GM23338 (cell line): Measurements from ENCODE around the gene HOXD1. TPM values are rescaled to one million over a fixed set of nuclear protein-coding genes. Genes with fewer than 3 reads are reported as not detected.

ENCODE experiments used
- ATAC-seq: fragments of 200-7000 bp; cut with Tn5 transposase; 3 replicates; pipeline ENCODE4 v1.9.1; 2020
- DNase-seq: peaks from one replicate; pipeline ENCODE4 v3.0.0-alpha.2; 2015; ENCODE audit warnings: low spot score
- H2AFZ ChIP-seq: fragments of 200-600 bp; sonication (generic); 2 replicates; pipeline ENCODE4 v1.8.0; 2016; ENCODE audit warnings: antibody characterized with exemption, mild to moderate bottlenecking, moderate library complexity
- H3F3A ChIP-seq: fragments of 200-600 bp; sonication (generic); replicated peaks from 2 replicates; pipeline ENCODE4 v1.8.0; 2017; ENCODE audit warnings: antibody characterized with exemption, mixed run types, low read depth
- H3K27ac ChIP-seq: fragments of 200-600 bp; sonication (generic); 2 replicates; pipeline ENCODE4 v1.6.1; 2016; ENCODE audit warnings: low read depth
- H3K27me3 ChIP-seq: fragments of 200-600 bp; sonication (generic); 2 replicates; pipeline ENCODE4 v1.8.0; 2016; ENCODE audit warnings: mild to moderate bottlenecking, mixed run types, moderate library complexity; ENCODE audit not compliant: insufficient read depth
- H3K36me3 ChIP-seq: fragments of 200-600 bp; sonication (generic); 2 replicates; pipeline ENCODE4 v1.8.0; 2016; ENCODE audit warnings: mild to moderate bottlenecking; ENCODE audit not compliant: insufficient read depth
- H3K4me1 ChIP-seq: fragments of 200-600 bp; sonication (generic); 2 replicates; pipeline ENCODE4 v1.8.0; 2016; ENCODE audit warnings: mild to moderate bottlenecking, moderate library complexity; ENCODE audit not compliant: insufficient read depth
- H3K4me2 ChIP-seq: fragments of 200-600 bp; sonication (generic); 2 replicates; pipeline ENCODE4 v1.7.1; 2017; ENCODE audit warnings: mixed run types
- H3K4me3 ChIP-seq: fragments of 200-600 bp; sonication (generic); 2 replicates; pipeline ENCODE4 v1.6.1; 2016; ENCODE audit warnings: mixed run types
- H3K79me2 ChIP-seq: fragments of 200-600 bp; sonication (generic); replicated peaks from 2 replicates; pipeline ENCODE4 v1.8.0; 2017; ENCODE audit warnings: mild to moderate bottlenecking; ENCODE audit not compliant: insufficient read depth
- H3K9me2 ChIP-seq: fragments of 200-600 bp; sonication (generic); 2 replicates; pipeline ENCODE4 v1.8.0; 2017; ENCODE audit not compliant: insufficient read depth
- H4K20me1 ChIP-seq: fragments of 200-600 bp; sonication (generic); replicated peaks from 2 replicates; pipeline ENCODE4 v1.8.0; 2017; ENCODE audit warnings: mild to moderate bottlenecking; ENCODE audit not compliant: insufficient read depth
- H3K27ac Mint-ChIP-seq: 2 replicates; pipeline ENCODE4 v1.8.0; 2020; ENCODE audit warnings: inconsistent platforms, mild to moderate bottlenecking, moderate library complexity, mixed read lengths
- H3K27me3 Mint-ChIP-seq: 3 replicates; pipeline ENCODE4 v1.8.0; 2022; ENCODE audit warnings: low read depth, mild to moderate bottlenecking, moderate library complexity, mixed read lengths, inconsistent platforms; ENCODE audit not compliant: insufficient read depth, poor library complexity
- H3K36me3 Mint-ChIP-seq: 3 replicates; pipeline ENCODE4 v1.8.0; 2021; ENCODE audit warnings: low read depth, mild to moderate bottlenecking, inconsistent platforms, moderate library complexity, mixed read lengths
- H3K4me1 Mint-ChIP-seq: 3 replicates; pipeline ENCODE4 v1.8.0; 2020; ENCODE audit warnings: mild to moderate bottlenecking, inconsistent platforms, mixed read lengths
- H3K4me3 Mint-ChIP-seq: 3 replicates; pipeline ENCODE4 v1.8.0; 2021; ENCODE audit warnings: moderate library complexity, mild to moderate bottlenecking, inconsistent platforms, mixed read lengths
- H3K9me3 Mint-ChIP-seq: 3 replicates; pipeline ENCODE4 v1.8.0; 2020; ENCODE audit warnings: moderate library complexity, mild to moderate bottlenecking, inconsistent platforms, mixed read lengths
- CREB1 ChIP-seq: fragments of 250-450 bp; sonication (Bioruptor Pico); IDR thresholded peaks from 2 replicates; pipeline ENCODE4 v1.5.0; 2020; ENCODE audit warnings: low read depth, mild to moderate bottlenecking, moderate library complexity
- JUNB ChIP-seq: IDR thresholded peaks from one replicate; pipeline ENCODE4 v1.6.1; 2016; ENCODE audit warnings: antibody characterized with exemption; ENCODE audit not compliant: unreplicated experiment
- POLR2AphosphoS5 ChIP-seq: IDR thresholded peaks from 2 replicates; pipeline ENCODE4 v1.6.1; 2016; ENCODE audit warnings: antibody characterized with exemption, low read depth
- polyA plus RNA-seq: library from polyadenylated mRNA; unstranded; fragments of >200 nt; fragmentation: Nextera tagmentation; extraction: Ambion mirVana; gene quantifications from 2 replicates; pipeline ENCODE4 v1.2.1, GENCODE V29; 2016
- total RNA-seq: library from RNA; depleted of rRNA; stranded (reverse); fragments of >200 nt; shearing (Covaris generic); gene quantifications from 2 replicates; pipeline ENCODE4 v1.2.3, GENCODE V29; 2014
- TF ChIP-seq, protein P1 (sequence below): fragments of 250-450 bp; sonication (Bioruptor Pico); IDR thresholded peaks from 2 replicates; pipeline ENCODE4 v1.5.0; 2020; ENCODE audit warnings: mild to moderate bottlenecking, moderate library complexity
- TF ChIP-seq, protein P2 (sequence below), 2 experiments: fragments of 200-600 bp in 1 of 2; sonication (generic) in 1 of 2; conservative IDR thresholded peaks; 2 replicates each; pipeline versions ENCODE4 v1.5.1 to v1.6.1; 2016 to 2017; ENCODE audit warnings: antibody characterized with exemption in 2 of 2, low read depth in 2 of 2, mild to moderate bottlenecking in 2 of 2, moderate library complexity in 1 of 2

HOXD1 gene
- total and polyA plus RNA-seq, 2 experiments from 2014 or later, result not detected

DNA sequence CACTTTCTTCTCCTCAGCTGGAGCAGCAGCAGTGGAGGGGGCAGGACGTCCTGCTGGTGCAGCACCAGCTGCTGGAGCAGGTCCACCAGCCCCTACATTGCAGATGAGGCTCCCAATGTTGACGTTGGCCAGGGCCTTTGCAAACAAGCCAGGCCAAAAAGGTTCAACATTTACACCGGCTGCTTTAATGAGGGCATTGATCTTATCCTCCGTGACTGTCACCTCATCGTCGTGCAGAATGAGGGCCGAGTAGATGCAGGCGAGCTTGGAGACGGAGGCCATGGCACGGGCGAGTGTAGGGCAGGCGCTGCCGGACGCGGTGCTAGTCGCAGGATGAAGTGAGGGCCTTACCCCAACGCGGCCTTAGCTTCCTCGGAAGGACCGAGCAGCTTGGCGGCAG, 12.5 kb downstream of the HOXD1 start:
- no peaks in the 10 kb centered on the region for H3F3A ChIP-seq
- H3K27ac Mint-ChIP-seq, result no peak overlapping the region
- no peaks in the 10 kb centered on the region for H3K36me3 Mint-ChIP-seq
- DNase-seq, result no peak
- TF ChIP-seq, protein P1, sequence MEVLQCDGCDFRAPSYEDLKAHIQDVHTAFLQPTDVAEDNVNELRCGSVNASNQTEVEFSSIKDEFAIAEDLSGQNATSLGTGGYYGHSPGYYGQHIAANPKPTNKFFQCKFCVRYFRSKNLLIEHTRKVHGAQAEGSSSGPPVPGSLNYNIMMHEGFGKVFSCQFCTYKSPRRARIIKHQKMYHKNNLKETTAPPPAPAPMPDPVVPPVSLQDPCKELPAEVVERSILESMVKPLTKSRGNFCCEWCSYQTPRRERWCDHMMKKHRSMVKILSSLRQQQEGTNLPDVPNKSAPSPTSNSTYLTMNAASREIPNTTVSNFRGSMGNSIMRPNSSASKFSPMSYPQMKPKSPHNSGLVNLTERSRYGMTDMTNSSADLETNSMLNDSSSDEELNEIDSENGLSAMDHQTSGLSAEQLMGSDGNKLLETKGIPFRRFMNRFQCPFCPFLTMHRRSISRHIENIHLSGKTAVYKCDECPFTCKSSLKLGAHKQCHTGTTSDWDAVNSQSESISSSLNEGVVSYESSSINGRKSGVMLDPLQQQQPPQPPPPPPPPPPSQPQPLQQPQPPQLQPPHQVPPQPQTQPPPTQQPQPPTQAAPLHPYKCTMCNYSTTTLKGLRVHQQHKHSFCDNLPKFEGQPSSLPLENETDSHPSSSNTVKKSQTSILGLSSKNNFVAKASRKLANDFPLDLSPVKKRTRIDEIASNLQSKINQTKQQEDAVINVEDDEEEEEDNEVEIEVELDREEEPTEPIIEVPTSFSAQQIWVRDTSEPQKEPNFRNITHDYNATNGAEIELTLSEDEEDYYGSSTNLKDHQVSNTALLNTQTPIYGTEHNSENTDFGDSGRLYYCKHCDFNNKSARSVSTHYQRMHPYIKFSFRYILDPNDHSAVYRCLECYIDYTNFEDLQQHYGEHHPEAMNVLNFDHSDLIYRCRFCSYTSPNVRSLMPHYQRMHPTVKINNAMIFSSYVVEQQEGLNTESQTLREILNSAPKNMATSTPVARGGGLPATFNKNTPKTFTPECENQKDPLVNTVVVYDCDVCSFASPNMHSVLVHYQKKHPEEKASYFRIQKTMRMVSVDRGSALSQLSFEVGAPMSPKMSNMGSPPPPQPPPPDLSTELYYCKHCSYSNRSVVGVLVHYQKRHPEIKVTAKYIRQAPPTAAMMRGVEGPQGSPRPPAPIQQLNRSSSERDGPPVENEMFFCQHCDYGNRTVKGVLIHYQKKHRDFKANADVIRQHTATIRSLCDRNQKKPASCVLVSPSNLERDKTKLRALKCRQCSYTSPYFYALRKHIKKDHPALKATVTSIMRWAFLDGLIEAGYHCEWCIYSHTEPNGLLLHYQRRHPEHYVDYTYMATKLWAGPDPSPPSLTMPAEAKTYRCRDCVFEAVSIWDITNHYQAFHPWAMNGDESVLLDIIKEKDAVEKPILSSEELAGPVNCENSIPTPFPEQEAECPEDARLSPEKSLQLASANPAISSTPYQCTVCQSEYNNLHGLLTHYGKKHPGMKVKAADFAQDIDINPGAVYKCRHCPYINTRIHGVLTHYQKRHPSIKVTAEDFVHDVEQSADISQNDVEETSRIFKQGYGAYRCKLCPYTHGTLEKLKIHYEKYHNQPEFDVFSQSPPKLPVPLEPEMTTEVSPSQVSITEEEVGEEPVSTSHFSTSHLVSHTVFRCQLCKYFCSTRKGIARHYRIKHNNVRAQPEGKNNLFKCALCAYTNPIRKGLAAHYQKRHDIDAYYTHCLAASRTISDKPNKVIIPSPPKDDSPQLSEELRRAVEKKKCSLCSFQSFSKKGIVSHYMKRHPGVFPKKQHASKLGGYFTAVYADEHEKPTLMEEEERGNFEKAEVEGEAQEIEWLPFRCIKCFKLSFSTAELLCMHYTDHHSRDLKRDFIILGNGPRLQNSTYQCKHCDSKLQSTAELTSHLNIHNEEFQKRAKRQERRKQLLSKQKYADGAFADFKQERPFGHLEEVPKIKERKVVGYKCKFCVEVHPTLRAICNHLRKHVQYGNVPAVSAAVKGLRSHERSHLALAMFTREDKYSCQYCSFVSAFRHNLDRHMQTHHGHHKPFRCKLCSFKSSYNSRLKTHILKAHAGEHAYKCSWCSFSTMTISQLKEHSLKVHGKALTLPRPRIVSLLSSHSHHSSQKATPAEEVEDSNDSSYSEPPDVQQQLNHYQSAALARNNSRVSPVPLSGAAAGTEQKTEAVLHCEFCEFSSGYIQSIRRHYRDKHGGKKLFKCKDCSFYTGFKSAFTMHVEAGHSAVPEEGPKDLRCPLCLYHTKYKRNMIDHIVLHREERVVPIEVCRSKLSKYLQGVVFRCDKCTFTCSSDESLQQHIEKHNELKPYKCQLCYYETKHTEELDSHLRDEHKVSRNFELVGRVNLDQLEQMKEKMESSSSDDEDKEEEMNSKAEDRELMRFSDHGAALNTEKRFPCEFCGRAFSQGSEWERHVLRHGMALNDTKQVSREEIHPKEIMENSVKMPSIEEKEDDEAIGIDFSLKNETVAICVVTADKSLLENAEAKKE, result no peak
- no peak for TF ChIP-seq POLR2AphosphoS5
- H3K4me3 ChIP-seq, result no peak overlapping the region
- no peaks in the 10 kb centered on the region for H3K79me2 ChIP-seq
- H3K9me2 ChIP-seq, result no peaks in the 10 kb centered on the region
- no peak overlapping the region for H3K4me2 ChIP-seq
- H3K4me3 Mint-ChIP-seq, result no peak overlapping the region
- peaks cover 7% of the 10 kb centered on the region for H3K27me3 Mint-ChIP-seq
- no peak overlapping the region for H3K27ac ChIP-seq
- no peaks in the 10 kb centered on the region for H3K4me1 Mint-ChIP-seq
- H3K36me3 ChIP-seq, result no peaks in the 10 kb centered on the region
- peaks cover 14% of the 10 kb centered on the region for H3K27me3 ChIP-seq
- no peaks in the 10 kb centered on the region for H4K20me1 ChIP-seq
- H2AFZ ChIP-seq, result no peak overlapping the region
- H3K4me1 ChIP-seq, result no peaks in the 10 kb centered on the region
- no peak for ATAC-seq
- no peaks in the 10 kb centered on the region for H3K9me3 Mint-ChIP-seq

DNA sequence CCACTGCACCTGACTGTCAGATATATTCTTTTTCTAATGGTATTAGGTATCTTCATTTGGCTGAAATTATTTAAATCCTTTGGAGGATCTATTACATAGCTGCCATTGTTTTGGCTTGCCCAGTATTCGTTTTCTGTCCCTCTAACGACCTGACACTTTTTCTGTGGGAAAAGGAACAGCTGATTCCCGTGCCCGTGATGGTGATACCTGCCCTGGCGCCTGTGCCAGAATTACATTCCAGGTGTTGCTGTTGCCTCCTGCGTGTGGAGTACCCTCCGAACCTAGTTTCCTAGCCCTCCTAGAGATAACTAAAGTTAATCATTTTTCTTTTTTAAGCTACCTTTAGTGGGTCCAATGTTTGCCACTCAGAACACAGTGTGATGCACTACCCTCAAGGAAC, 14.0 kb downstream of the HOXD1 start:
- ATAC-seq (no peak), DNase-seq (no peak)
- Histone ChIP-seq H3K27me3 (peaks cover 5% of the 10 kb centered on the region; the same call in 1 of the 2 replicates), H3K9me2 (no peaks in the 10 kb centered on the region), H4K20me1 (no peaks in the 10 kb centered on the region), H3K4me1 (no peaks in the 10 kb centered on the region), H3K4me3 (no peak overlapping the region), H3K79me2 (no peaks in the 10 kb centered on the region), H3F3A (no peaks in the 10 kb centered on the region), H3K27ac (no peak overlapping the region), H2AFZ (no peak overlapping the region), H3K36me3 (no peaks in the 10 kb centered on the region), H3K4me2 (no peak overlapping the region)
- Mint-ChIP-seq H3K9me3 (no peaks in the 10 kb centered on the region), H3K4me3 (no peak overlapping the region), H3K27ac (no peak overlapping the region), H3K27me3 (peaks cover 3% of the 10 kb centered on the region), H3K4me1 (no peaks in the 10 kb centered on the region), H3K36me3 (no peaks in the 10 kb centered on the region)
- TF ChIP-seq POLR2AphosphoS5 (no peak), CREB1 (no peak), JUNB (no peak)
- TF ChIP-seq, protein P2, sequence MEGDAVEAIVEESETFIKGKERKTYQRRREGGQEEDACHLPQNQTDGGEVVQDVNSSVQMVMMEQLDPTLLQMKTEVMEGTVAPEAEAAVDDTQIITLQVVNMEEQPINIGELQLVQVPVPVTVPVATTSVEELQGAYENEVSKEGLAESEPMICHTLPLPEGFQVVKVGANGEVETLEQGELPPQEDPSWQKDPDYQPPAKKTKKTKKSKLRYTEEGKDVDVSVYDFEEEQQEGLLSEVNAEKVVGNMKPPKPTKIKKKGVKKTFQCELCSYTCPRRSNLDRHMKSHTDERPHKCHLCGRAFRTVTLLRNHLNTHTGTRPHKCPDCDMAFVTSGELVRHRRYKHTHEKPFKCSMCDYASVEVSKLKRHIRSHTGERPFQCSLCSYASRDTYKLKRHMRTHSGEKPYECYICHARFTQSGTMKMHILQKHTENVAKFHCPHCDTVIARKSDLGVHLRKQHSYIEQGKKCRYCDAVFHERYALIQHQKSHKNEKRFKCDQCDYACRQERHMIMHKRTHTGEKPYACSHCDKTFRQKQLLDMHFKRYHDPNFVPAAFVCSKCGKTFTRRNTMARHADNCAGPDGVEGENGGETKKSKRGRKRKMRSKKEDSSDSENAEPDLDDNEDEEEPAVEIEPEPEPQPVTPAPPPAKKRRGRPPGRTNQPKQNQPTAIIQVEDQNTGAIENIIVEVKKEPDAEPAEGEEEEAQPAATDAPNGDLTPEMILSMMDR (conservative IDR thresholded peaks at IDR 0.05; ENCODE audit: low read depth in 2 of 2), result no peak
